GM19467 (cell line): ENCODE data around the gene USP40.

Experiments
- ATAC-seq: cut with Tn5 transposase; IDR thresholded peaks from one replicate; pipeline ENCODE4 v1.9.1; 2021; ENCODE audit warnings: mild to moderate bottlenecking, moderate library complexity; ENCODE audit not compliant: unreplicated experiment

The USP40 gene

GRCh38 chr2:233476651-233477547 is 89.7 kb downstream of the USP40 start:
- no peak for ATAC-seq

GRCh38 chr2:233476063-233476410 is 90.5 kb downstream of the USP40 start:
- no peak for ATAC-seq

- ATAC-seq, result no peak
Observed at GRCh38 chr2:233474308-233475160, 92.0 kb downstream of the USP40 start.

DNA sequence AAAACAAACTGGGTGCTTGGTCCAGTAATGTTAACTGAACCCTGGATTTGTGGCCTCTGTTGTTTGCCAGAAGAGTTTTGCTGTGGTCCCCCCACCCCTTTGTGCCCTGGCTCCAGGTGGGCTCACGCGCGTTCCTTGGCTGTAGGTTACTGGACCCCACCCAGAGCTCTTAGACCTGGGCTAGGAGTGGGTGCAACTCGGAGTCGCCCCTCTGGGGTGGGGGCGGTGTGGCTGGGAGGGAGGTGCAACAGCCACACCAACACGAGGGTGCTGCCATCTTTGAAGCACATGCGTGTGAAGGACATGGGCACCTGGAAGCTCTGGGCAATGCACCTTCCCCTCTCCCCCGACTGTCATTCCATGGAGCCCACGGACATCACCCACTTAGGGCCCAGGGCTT is 92.7 kb downstream of the USP40 start:
- ATAC-seq, result no peak

DNA sequence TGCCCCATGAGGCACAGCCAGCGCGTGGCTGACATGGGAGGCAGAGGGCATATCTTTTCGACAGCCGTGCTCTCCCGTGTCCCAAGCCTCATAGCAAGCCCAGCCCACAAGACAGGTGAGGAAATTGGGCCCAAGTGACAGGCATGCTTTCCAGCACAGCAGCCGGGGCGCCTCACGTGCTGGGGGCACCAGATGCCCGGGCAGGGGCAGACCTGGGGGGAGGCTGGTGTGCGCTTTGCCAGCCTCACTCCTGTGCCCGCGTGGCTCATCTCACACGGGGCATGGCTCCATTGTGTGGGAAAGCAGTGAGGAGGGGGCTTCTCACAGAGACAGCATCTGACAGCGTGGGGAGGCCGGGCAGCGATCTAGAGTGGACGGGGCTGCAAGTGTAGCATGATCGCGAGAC is 93.2 kb downstream of the USP40 start:
- no peak for ATAC-seq

DNA sequence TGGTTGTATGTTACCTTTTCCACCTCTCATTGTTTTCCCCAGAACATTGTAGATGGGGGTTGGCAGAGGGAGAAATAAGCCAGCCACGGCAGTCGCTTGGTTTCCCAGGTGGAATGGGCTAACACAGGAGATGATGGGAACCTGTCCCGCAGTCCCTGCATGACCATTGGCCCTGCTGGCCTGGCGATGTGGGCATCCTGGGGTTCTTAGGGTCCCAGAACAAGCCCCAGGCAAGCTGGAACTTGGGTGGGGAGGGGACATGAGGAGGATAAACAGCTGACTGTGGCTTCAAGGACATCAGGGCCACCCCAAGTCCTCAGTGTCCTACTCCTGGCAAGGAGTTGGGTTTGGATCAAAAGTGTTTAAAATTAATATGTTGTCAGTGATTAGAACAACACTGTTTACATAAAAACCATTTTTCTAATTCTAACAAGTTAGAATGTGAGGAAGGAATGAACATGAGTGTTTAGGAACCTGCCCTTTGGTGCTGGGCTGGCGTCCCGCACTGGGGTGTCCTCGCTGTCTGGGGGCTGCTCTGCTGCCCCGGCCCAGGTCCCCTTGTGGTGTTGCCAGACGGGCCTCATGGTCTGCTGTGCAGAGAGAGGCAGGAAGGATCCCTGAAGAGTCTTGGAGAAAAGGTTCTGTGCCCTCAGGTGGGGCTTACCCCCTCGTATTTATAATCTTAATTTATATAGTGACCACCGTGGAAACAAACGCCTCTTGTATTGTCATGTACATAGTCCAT is 95.1 kb downstream of the USP40 start:
- no peak for ATAC-seq

DNA sequence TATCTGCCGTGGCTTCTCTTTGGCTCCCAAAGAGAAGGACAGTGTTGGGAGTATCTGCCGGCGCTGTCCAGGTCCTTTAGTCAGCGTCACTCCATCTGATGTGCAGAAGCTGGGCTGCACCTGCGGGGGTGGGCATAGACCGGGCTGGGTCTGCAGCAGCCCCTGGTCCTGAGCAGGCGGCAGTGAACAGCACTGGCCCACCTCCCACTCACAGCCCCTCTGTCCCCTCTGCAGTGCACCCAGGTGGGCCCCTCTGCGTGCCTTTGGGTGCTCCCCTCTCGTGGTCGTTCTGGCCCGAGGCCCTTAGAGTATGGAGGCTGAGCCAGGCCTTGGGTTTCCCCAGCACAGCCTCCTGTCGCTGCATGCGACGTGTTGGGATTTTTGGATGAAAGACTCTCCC is 95.7 kb downstream of the USP40 start:
- ATAC-seq, result no peak

- ATAC-seq, result no peak
Observed at GRCh38 chr2:233470011-233470687, 96.4 kb downstream of the USP40 start.

GRCh38 chr2:233469261-233470010 is 97.1 kb downstream of the USP40 start:
- no peak for ATAC-seq

DNA sequence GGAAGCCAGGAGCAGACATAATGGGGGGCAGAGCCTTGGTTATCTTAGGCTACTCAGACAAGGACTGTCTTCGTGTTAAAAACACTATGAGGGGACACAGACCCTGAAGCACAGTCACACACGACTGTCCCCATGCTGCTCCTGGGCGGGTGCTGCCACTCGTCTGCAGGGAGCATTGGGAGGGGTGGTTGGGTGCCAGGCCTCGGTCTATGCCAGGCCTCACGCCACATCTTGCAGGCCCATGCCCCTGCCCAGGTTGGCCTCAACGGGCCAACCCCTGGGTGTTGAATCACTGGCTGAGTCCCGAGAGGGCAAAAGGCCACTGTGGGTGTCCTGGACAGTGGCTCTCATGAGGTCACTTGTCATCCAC is 97.9 kb downstream of the USP40 start:
- ATAC-seq, result no peak

DNA sequence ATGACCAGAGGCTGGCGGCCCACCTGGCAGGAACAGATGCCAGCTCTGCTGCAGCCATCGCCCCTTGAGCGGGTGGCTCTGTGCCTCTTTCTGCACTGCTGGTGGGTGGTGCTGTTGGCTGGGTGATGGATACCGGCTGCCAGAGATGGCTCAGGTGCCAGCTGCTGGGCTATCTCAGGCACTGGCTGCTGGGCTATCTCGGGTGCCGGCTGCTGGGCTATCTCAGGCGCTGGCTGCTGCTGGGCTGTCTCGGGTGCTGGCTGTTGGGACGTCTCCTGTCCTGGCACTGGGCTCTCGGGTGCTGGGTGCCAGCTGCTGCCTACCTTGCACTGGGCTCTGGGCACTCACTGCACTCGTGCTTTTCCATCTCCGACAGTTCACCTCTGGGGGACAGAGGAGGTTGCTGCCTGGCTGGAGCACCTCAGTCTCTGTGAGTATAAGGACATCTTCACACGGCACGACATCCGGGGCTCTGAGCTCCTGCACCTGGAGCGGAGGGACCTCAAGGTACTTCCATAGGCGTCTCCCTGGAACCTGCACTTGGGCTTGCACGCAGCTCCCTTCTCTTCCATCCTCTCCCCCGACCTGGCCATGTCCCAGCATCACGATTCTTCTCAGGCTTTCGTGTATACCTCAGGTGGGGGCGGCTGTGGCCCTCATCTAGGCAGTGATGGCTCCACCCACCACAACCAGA is 98.4 kb downstream of the USP40 start:
- no peak for ATAC-seq

DNA sequence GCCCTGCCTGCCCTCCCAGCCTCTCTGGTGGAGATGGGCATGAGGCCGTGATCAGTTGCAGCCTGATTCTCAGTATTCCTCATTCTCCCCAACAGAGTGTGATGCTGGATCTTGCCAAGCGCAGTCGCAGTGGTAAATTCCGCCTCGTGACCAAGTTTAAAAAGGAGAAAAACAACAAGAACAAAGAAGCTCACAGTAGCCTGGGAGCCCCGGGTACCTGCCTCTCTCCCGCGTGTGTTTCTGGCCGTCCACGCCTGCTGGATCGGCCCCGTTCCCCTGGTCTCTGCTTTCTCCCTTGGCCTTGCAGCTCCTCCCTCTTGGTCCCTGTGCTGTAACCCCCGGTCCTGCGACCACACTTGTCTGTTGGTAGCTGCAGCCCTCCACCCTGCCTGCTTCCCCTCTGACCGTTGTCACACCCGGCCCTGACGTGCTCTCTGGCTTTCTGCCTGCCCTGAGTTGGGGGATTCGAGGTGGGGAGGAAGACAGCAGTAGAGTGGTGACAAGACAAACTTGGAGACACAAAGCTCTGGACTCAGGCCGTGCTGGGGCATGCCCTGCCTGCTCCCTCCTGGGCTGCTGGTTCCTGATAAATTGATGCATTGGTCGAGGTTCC is 99.5 kb downstream of the USP40 start:
- ATAC-seq, result no peak

- no peak for ATAC-seq
Observed at GRCh38 chr2:233464531-233465240, 101.9 kb downstream of the USP40 start.

DNA sequence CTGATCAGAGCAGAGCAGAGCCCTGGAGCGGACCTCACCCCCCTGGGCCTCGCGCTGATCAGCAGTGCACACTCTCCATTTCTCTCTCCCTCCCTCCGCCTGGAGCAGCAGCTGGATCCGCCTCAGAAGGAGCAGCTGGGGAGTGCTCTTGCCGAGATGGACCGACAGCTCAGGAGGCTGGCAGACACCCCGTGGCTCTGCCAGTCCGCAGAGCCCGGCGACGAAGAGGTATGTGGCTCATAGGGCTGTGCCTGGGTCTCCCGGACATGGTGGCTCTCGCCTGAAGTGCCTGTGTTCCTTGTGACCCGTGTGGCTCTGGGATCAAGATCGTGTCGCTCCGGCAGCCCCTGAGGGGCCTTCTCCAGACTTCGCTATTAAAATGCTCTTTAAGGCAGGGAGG is 102.5 kb downstream of the USP40 start:
- no peak for ATAC-seq

DNA sequence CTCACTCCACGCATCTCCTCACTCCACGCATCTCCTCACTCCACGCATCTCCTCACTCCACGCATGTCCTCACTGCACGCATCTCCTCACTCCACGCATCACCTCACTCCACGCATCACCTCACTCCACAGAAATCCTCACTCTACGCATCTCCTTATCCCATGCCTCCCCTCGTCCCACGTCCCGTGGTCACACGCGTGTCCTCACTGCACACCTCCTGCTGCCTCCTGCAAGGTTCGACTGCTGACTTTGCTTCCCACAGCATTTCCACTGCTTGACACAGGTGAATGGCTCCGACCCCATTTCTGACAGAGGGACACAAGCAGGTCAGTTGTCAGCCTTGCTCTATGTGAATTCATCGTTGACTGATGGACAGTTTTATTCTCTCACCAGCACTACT is 103.0 kb downstream of the USP40 start:
- ATAC-seq, result no peak

- no peak for ATAC-seq
Observed at GRCh38 chr2:233462826-233463470, 103.6 kb downstream of the USP40 start.

DNA sequence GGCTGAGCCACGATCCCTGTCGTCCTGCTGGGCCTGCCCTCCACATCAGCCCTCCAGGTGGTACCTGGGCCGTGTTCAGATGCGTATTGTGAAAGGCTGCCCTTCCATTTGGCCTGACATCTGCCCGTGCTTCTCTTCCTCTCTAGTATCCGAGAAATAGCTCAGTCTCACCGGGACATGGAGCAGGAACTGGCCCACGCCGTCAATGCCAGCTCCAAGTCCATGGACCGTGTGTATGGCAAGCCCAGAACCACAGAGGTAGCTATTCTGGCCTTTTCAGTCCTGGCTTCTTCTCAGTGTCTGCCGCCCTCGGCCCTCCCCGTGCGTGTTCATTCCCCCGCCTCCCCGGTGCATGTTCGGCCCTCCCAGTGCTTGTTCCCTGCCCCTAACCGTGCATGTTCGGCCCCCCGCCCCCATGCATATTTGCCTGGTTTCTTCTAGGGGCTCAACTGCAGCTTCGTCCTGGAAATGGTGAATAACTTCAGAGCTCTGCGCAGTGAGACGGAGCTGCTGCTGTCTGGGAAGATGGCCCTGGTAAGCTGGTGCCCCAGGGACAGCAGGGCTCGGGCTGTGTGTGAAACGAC is 104.3 kb downstream of the USP40 start:
- ATAC-seq, result no peak

GRCh38 chr2:233461481-233461891 is 105.1 kb downstream of the USP40 start:
- ATAC-seq, result no peak
